ENCODE measurements around the gene CEP350. TPM values are rescaled to one million over a fixed set of nuclear protein-coding genes. Genes with fewer than 3 reads are reported as not detected.

Gene CEP350
- total RNA-seq, 2 donors from 2014 or later: 34.7 to 50.6 TPM

GRCh38 chr1:180026556-180026955 is 71.9 kb downstream of the CEP350 start:
- intact Hi-C loops (cut with DNase I): no loop called here
- Histone ChIP-seq H3K27ac (no peak overlapping the region), H3K9ac (ENCODE audit: low read depth in 2 of 2, low read length in 2 of 2) (no peak overlapping the region), H3K27me3 (no peaks in the 10 kb centered on the region), H3K4me3 (no peak overlapping the region), H3K9me3 (no peaks in the 10 kb centered on the region), H3K36me3 (peaks cover 10% of the 10 kb centered on the region), H3K4me1 (no peaks in the 10 kb centered on the region)
- DNase-seq: no peak
- TF ChIP-seq CTCF (IDR thresholded peaks at IDR 0.05): no peak

GRCh38 chr1:180027949-180028445 is 73.4 kb downstream of the CEP350 start:
- no peak for DNase-seq
- no peak overlapping the region for H3K27ac ChIP-seq

GRCh38 chr1:180028864-180029263 is 74.3 kb downstream of the CEP350 start:
- Histone ChIP-seq H3K27me3 (no peaks in the 10 kb centered on the region), H3K9me3 (no peaks in the 10 kb centered on the region), H3K9ac (ENCODE audit: low read depth in 2 of 2, low read length in 2 of 2) (no peak overlapping the region), H3K4me3 (no peak overlapping the region), H3K27ac (no peak overlapping the region), H3K4me1 (no peaks in the 10 kb centered on the region), H3K36me3 (peaks cover 6% of the 10 kb centered on the region)
- intact Hi-C loops (cut with DNase I): no loop called here
- DNase-seq: no peak
- no peak for TF ChIP-seq CTCF (IDR thresholded peaks at IDR 0.05)

More at GRCh38 chr1:180027949-180028445, 73.4 kb downstream of the CEP350 start:
- Histone ChIP-seq H3K9ac (ENCODE audit: low read depth in 2 of 2, low read length in 2 of 2) (no peak overlapping the region), H3K9me3 (no peaks in the 10 kb centered on the region), H3K27me3 (no peaks in the 10 kb centered on the region), H3K36me3 (peaks cover 10% of the 10 kb centered on the region), H3K4me1 (no peaks in the 10 kb centered on the region), H3K4me3 (no peak overlapping the region)
- intact Hi-C loops (cut with DNase I): no loop called here
- TF ChIP-seq CTCF (IDR thresholded peaks at IDR 0.05): no peak

GRCh38 chr1:180029524-180030135 is 75.0 kb downstream of the CEP350 start:
- no peak for DNase-seq
- intact Hi-C loops (cut with DNase I): no loop called here
- no peaks in the 10 kb centered on the region for H3K4me1 ChIP-seq
- no peak overlapping the region for H3K27ac ChIP-seq
- no peak overlapping the region for H3K4me3 ChIP-seq
- no peaks in the 10 kb centered on the region for H3K9me3 ChIP-seq
- H3K27me3 ChIP-seq: no peaks in the 10 kb centered on the region
- no peak for TF ChIP-seq CTCF (IDR thresholded peaks at IDR 0.05)
- H3K36me3 ChIP-seq: no peaks in the 10 kb centered on the region
- no peak overlapping the region for H3K9ac ChIP-seq (ENCODE audit: low read depth in 2 of 2, low read length in 2 of 2)

- H3K4me1 ChIP-seq: no peaks in the 10 kb centered on the region
- H3K9me3 ChIP-seq: no peaks in the 10 kb centered on the region
- no peak for TF ChIP-seq CTCF (IDR thresholded peaks at IDR 0.05)
- no peaks in the 10 kb centered on the region for H3K36me3 ChIP-seq
- no peak overlapping the region for H3K27ac ChIP-seq
- DNase-seq: no peak
- no peaks in the 10 kb centered on the region for H3K27me3 ChIP-seq
- H3K9ac ChIP-seq (ENCODE audit: low read depth in 2 of 2, low read length in 2 of 2): no peak overlapping the region
- no peak overlapping the region for H3K4me3 ChIP-seq
- intact Hi-C loops (cut with DNase I): no loop called here
Measured at GRCh38 chr1:180031664-180032063, 77.1 kb downstream of the CEP350 start.
